ENCODE data around the gene LIN52. TPM values are rescaled to one million over a fixed set of nuclear protein-coding genes. Genes with fewer than 3 reads are reported as not detected.

Gene LIN52
- total RNA-seq, 2 donors from 2014 or later, result 3.5 to 7.5 TPM

DNA sequence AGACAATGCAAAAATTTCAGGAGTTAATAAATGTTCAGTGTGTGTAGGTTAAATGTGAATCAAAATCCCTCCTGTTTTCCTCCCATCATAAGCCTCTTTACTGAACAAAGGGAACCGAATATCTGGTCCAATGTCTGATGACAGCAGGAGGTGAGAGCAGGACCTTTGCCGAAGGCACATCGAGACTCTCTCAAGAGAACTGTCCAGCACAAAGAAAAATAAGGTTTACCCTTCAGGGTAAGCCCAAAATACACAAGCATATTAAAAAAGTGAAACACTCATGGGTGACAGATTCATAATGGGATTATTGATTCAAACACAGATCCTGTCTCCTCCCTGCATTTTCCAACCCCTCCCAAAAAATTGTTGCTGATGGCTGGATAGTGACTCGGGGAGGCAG is 150.3 kb downstream of the LIN52 start:
- TF ChIP-seq, protein P1, sequence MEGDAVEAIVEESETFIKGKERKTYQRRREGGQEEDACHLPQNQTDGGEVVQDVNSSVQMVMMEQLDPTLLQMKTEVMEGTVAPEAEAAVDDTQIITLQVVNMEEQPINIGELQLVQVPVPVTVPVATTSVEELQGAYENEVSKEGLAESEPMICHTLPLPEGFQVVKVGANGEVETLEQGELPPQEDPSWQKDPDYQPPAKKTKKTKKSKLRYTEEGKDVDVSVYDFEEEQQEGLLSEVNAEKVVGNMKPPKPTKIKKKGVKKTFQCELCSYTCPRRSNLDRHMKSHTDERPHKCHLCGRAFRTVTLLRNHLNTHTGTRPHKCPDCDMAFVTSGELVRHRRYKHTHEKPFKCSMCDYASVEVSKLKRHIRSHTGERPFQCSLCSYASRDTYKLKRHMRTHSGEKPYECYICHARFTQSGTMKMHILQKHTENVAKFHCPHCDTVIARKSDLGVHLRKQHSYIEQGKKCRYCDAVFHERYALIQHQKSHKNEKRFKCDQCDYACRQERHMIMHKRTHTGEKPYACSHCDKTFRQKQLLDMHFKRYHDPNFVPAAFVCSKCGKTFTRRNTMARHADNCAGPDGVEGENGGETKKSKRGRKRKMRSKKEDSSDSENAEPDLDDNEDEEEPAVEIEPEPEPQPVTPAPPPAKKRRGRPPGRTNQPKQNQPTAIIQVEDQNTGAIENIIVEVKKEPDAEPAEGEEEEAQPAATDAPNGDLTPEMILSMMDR (IDR thresholded peaks at IDR 0.05), result no peak
- Histone ChIP-seq H3K9ac (ENCODE audit: low read depth in 2 of 2, low read length in 2 of 2) (no peak overlapping the region), H3K27ac (no peak overlapping the region), H3K9me3 (no peaks in the 10 kb centered on the region), H3K36me3 (no peaks in the 10 kb centered on the region), H3K4me3 (no peak overlapping the region), H3K4me1 (peaks cover under 1% of the 10 kb centered on the region), H3K27me3 (peaks cover 15% of the 10 kb centered on the region)
- intact Hi-C loops (cut with DNase I), result no loop called here
- no peak for DNase-seq

GRCh38 chr14:74237441-74237840 is 152.7 kb downstream of the LIN52 start:
- H3K4me1 ChIP-seq, result peaks cover 9% of the 10 kb centered on the region
- H3K4me3 ChIP-seq, result no peak overlapping the region
- no peaks in the 10 kb centered on the region for H3K9me3 ChIP-seq
- intact Hi-C loops (cut with DNase I), result no loop called here
- H3K27ac ChIP-seq, result no peak overlapping the region
- DNase-seq, result no peak
- H3K36me3 ChIP-seq, result no peaks in the 10 kb centered on the region
- no peak overlapping the region for H3K9ac ChIP-seq (ENCODE audit: low read depth in 2 of 2, low read length in 2 of 2)
- H3K27me3 ChIP-seq, result peaks cover 39% of the 10 kb centered on the region
- TF ChIP-seq, protein P1 (IDR thresholded peaks at IDR 0.05), result no peak

DNA sequence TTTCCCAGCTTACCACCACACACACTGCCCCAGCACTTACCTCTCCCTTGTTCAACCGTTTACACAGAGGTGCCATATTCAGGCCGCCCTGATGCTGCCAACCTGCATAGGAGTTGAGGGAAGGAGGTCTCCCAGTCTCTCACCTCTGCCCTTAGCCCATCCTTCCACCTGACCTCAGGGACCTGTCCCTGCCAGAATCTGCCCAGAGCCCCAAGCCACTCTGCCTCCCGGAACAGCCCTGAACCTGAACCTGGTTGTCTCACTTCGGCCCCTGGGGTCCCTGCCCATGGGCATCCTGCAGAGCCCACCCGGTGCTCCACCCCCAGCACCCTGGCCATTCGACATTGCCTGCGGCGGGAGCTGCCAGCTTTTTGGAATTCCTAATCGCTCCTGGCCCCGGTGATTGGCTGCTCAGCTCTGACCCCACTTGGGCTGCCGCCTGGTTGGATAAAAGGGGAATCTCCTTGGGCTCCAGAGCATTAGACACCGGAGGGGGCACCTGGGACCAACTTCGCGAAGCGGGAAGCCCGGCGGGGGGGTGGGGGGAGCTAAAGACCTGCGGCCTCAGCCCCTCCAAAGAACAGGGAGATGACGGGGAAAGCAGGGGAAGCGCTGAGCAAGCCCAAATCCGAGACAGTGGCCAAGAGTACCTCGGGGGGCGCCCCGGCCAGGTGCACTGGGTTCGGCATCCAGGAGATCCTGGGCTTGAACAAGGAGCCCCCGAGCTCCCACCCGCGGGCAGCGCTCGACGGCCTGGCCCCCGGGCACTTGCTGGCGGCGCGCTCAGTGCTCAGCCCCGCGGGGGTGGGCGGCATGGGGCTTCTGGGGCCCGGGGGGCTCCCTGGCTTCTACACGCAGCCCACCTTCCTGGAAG is 154.5 kb downstream of the LIN52 start, which contains the start of gene VSX2:
VSX2 (plus strand) TSS at position 476 of the 874 bp plus-strand sequence; CDS start at position 589, 113 bp downstream.
- peaks cover 56% of the 10 kb centered on the region for H3K27me3 ChIP-seq
- no peak within 1 kb of the TSS for H3K27ac ChIP-seq
- TF ChIP-seq, protein P1 (IDR thresholded peaks at IDR 0.05), result no peak
- intact Hi-C loops (cut with DNase I), result no loop called here
- H3K36me3 ChIP-seq, result no peaks in the 10 kb centered on the region
- no peak within 1 kb of the TSS for H3K9ac ChIP-seq (ENCODE audit: low read depth in 2 of 2, low read length in 2 of 2)
- H3K4me1 ChIP-seq, result peaks cover 9% of the 10 kb centered on the region
- H3K9me3 ChIP-seq, result no peaks in the 10 kb centered on the region
- H3K4me3 ChIP-seq, result peak within 1 kb of the TSS; percentile 4
- no peak for DNase-seq

DNA sequence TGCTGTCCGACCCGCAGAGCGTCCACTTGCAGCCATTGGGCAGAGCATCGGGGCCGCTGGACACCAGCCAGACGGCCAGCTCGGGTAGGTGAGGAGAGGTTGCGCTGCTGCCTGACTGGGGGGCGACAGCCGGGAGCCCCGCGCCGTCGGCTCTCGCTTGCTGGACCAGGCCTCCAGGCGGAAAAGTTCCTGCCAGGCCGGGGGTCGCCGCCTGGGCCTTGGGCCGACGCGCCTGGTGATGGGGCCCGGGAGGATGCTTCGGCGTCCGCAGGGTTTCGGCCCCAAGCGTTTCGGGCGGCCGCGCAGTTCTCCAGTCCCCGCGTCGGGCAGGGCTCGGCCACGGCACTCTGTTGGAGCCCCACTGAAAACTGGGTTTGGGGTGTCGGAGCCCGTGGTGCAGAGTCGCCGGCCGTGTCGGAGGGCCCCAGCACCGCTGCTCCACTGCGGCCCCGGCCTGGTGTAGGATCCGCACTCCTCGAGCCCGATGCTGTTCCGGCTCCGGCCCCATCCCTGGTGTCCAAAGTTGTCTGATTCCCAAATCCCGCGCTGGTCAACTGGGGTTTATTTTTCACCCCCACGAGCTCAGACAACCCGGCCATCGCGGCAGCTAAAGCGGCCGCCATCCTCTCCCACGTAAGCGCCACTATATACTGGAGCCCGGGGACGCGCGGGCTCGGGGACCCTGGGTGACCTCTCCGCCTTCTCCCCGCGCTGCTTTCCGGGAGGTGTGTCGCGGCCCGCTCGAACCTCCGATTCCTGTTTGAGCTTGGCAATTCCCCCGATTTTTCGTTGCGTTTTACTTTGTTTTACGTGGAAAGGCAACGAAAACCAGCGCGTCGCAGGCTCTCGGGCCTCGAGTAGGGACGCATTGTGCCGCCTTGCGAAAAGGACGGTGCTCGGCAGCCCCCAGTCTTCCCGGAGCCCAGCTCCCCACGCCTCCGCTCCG is 155.4 kb downstream of the LIN52 start:
- Histone ChIP-seq H3K36me3 (no peaks in the 10 kb centered on the region), H3K27me3 (peaks cover 56% of the 10 kb centered on the region), H3K27ac (no peak overlapping the region), H3K4me3 (peak overlapping the region; percentile 4), H3K9ac (ENCODE audit: low read depth in 2 of 2, low read length in 2 of 2) (peak overlapping the region in 1 of 2 donors; percentile 24), H3K4me1 (peaks cover 9% of the 10 kb centered on the region), H3K9me3 (no peaks in the 10 kb centered on the region)
- no peak for DNase-seq
- TF ChIP-seq, protein P1 (IDR thresholded peaks at IDR 0.05), result no peak
- intact Hi-C loops (cut with DNase I), result no loop called here

All from colonic mucosa (tissue), 4 donors.